Nephron progenitor cell (in vitro differentiated cells): ENCODE results near the gene ATG2B.
"Not testable (repeated sequence)": the region's sequence is repeated elsewhere in the genome, so short reads cannot be mapped to it uniquely, and the experiment has no call there.

Experiments used
- DNase-seq: peaks from one replicate; pipeline ENCODE4 v3.0.0; 2021
- H3K27ac Mint-ChIP-seq: 2 replicates; pipeline ENCODE4 v1.8.0; 2021; ENCODE audit warnings: mild to moderate bottlenecking, moderate library complexity, mixed read lengths
- H3K27me3 Mint-ChIP-seq: 2 replicates; pipeline ENCODE4 v1.8.0; 2021; ENCODE audit warnings: mild to moderate bottlenecking, low read depth, mixed read lengths; ENCODE audit not compliant: poor library complexity
- H3K36me3 Mint-ChIP-seq: 2 replicates; pipeline ENCODE4 v1.8.0; 2021; ENCODE audit warnings: low read depth, mixed read lengths
- H3K4me1 Mint-ChIP-seq: 2 replicates; pipeline ENCODE4 v1.8.0; 2021; ENCODE audit warnings: mixed read lengths
- H3K4me3 Mint-ChIP-seq: 2 replicates; pipeline ENCODE4 v1.8.0; 2021; ENCODE audit warnings: mild to moderate bottlenecking, moderate library complexity, mixed read lengths
- H3K9me3 Mint-ChIP-seq: 2 replicates; pipeline ENCODE4 v1.8.0; 2021; ENCODE audit warnings: mild to moderate bottlenecking, moderate library complexity, mixed read lengths
- TF ChIP-seq, protein P1 (sequence below): fragments of 200-600 bp; sonication (generic); IDR thresholded peaks from 2 replicates; pipeline ENCODE4 v1.5.0; 2021; ENCODE audit warnings: antibody characterized with exemption

ATG2B gene

DNA sequence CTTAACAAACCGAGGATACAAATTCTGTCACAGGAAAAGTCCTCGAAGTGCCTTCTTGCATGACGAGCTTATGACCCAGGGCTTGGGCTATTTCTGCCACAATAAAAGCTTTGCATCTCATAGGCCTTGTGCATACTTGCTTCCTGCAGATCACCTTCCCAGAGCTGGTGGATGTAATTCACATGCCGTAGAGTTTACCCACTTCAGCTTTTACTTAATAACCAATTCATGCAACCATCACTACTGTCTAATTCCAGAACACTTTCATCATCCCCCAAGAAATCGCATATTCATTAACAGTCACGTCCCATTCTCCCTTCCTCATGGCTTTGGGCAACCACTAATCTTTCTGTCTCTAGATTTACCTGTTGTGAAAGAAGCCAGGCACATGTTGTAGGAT is 116.1 kb downstream of the ATG2B start:
- peaks cover 20% of the 10 kb centered on the region for H3K9me3 Mint-ChIP-seq
- peaks cover 9% of the 10 kb centered on the region for H3K4me1 Mint-ChIP-seq
- no peak overlapping the region for H3K4me3 Mint-ChIP-seq
- peaks cover 16% of the 10 kb centered on the region for H3K27me3 Mint-ChIP-seq
- TF ChIP-seq, protein P1, sequence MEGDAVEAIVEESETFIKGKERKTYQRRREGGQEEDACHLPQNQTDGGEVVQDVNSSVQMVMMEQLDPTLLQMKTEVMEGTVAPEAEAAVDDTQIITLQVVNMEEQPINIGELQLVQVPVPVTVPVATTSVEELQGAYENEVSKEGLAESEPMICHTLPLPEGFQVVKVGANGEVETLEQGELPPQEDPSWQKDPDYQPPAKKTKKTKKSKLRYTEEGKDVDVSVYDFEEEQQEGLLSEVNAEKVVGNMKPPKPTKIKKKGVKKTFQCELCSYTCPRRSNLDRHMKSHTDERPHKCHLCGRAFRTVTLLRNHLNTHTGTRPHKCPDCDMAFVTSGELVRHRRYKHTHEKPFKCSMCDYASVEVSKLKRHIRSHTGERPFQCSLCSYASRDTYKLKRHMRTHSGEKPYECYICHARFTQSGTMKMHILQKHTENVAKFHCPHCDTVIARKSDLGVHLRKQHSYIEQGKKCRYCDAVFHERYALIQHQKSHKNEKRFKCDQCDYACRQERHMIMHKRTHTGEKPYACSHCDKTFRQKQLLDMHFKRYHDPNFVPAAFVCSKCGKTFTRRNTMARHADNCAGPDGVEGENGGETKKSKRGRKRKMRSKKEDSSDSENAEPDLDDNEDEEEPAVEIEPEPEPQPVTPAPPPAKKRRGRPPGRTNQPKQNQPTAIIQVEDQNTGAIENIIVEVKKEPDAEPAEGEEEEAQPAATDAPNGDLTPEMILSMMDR: no peak
- no peak overlapping the region for H3K27ac Mint-ChIP-seq
- DNase-seq: no peak
- no peaks in the 10 kb centered on the region for H3K36me3 Mint-ChIP-seq

DNA sequence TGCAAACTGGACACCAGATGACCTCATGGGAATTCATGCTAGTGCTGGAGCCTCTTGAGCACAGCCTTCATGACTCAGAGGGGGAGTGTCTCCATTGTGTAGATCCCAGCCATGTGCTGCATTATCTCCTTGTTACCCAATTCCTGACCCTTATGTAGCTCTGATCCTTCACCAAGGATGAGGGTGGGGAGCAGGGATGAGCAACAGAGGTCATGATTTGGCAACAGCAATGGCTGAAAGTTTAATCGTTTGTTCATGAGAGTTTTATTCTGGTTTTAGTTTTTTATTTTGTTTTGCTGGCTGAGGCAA is 116.6 kb downstream of the ATG2B start:
- H3K36me3 Mint-ChIP-seq: no peaks in the 10 kb centered on the region
- DNase-seq: no peak
- peaks cover 13% of the 10 kb centered on the region for H3K27me3 Mint-ChIP-seq

DNA sequence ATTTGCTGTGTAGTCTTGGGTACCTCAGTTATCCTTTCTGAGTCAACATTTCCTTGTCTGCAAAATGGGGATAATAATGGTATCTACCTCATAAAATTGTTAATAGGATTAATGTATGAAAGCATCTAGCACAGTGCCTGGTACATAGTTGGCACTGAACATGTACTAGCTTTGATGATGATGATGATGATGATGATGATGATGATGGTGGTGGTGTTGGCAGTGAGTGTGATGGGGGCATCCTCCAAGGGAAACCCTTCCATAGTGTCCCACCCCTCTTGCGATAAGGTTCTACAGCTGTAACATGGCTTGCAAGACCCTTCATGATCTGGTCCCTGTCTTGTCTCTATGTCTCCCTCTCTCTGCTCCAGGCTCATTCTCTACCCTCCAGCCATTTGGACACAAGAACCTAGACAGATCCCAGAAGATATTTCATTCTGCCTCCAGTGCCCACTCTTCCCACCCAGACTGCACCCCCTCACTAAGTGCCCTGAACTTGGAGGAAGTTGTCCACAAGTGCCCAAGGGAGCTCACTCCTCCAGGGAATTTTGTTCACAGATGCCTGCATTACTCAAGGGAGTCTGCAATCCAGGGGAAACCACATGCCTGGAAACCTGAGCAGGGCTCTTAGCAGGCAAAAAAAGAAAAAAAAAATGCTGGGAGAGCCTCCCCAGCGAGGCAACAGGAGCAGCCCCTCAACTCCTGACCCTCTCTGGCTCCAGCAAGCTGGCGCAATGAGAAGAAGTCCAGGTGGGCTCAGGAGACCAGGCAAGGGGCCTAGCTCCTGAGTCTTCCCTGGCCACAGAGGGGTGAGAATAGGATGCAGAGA is 117.2 kb downstream of the ATG2B start:
- H3K9me3 Mint-ChIP-seq: peaks cover 23% of the 10 kb centered on the region
- TF ChIP-seq, protein P1: no peak

More for the DNA sequence above, 116.6 kb downstream of the ATG2B start:
- peaks cover 23% of the 10 kb centered on the region for H3K9me3 Mint-ChIP-seq
- no peak overlapping the region for H3K4me3 Mint-ChIP-seq
- H3K27ac Mint-ChIP-seq: no peak overlapping the region
- TF ChIP-seq, protein P1: no peak
- H3K4me1 Mint-ChIP-seq: peaks cover 9% of the 10 kb centered on the region

DNA sequence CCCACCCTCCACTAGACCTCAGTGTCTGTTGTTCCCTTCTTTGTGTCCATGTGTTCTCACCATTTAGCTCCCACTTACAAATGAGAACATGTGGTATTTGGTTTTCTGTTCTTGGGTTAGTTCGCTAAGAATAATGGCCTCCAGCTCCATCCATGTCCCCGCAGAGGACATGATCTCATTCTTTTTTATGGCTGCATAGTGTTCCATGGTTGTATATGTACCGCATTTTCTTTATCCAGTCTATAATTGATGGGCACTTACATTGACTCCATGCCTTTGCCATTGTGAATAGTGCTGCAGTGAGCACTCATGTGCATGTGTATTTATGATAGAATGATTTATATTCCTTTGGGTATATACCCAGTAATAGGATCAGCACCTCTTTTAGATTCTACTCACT is 118.1 kb downstream of the ATG2B start:
- peaks cover 14% of the 10 kb centered on the region for H3K27me3 Mint-ChIP-seq
- not testable (repeated sequence) for H3K27ac Mint-ChIP-seq, H3K4me1 Mint-ChIP-seq, H3K4me3 Mint-ChIP-seq, H3K36me3 Mint-ChIP-seq, DNase-seq
- peaks cover 23% of the 10 kb centered on the region for H3K9me3 Mint-ChIP-seq

More for the DNA sequence above, 117.2 kb downstream of the ATG2B start:
- no peak for DNase-seq
- Mint-ChIP-seq H3K4me3 (no peak overlapping the region), H3K27me3 (peaks cover 11% of the 10 kb centered on the region), H3K36me3 (no peaks in the 10 kb centered on the region), H3K27ac (no peak overlapping the region), H3K4me1 (peaks cover 9% of the 10 kb centered on the region)

DNA sequence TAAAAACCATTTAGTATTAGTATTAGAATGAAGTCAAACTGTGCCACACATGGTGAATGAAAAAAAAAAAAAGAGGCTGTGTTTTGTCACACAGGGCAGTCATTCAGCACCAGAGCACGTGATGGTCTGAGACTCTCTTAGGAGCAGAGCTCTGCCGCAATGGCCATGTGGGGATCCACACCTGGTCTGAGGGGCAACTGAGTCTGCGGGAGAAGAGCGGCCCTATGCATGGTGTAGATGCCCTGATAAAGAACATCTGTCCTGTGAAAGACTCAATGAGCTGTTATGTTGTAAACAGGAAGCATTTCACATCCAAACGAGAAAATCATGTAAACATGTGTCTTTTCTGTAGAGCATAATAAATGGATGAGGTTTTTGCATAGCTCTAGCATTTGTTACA is 119.4 kb downstream of the ATG2B start:
- H3K9me3 Mint-ChIP-seq: peaks cover 23% of the 10 kb centered on the region

DNA sequence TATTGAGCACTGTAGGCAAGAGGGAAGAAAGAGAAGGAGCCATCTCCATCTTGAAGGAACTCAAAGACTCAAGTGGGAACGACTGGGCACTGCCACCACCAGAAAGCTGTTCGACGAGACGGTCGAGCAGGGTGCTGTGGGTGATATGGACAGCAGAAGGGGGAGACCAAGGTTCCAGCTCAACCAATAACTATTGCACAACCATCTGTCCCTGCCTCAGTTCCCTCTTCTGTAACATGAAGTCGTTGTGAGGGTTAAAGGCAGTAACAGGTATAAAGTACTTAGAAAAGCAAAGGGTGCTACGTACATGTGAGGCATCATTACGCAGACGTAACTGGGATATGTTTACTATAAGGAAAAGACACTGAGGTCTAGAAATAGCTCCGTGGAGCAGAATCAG is 121.0 kb downstream of the ATG2B start:
- TF ChIP-seq, protein P1: no peak
- no peak overlapping the region for H3K27ac Mint-ChIP-seq
- peaks cover 9% of the 10 kb centered on the region for H3K4me1 Mint-ChIP-seq
- no peaks in the 10 kb centered on the region for H3K36me3 Mint-ChIP-seq
- H3K27me3 Mint-ChIP-seq: peaks cover 13% of the 10 kb centered on the region
- H3K9me3 Mint-ChIP-seq: peaks cover 23% of the 10 kb centered on the region
- DNase-seq: no peak
- H3K4me3 Mint-ChIP-seq: no peak overlapping the region

More for the DNA sequence above, 119.4 kb downstream of the ATG2B start:
- Mint-ChIP-seq H3K4me3 (no peak overlapping the region), H3K4me1 (peaks cover 9% of the 10 kb centered on the region), H3K27ac (no peak overlapping the region), H3K27me3 (peaks cover 12% of the 10 kb centered on the region), H3K36me3 (no peaks in the 10 kb centered on the region)
- DNase-seq: no peak
- TF ChIP-seq, protein P1: no peak
